Measurements from ENCODE around the gene KRTAP5-7.
"Not testable (repeated sequence)": the region's sequence is repeated elsewhere in the genome, so short reads cannot be mapped to it uniquely, and the experiment has no call there.

Gene KRTAP5-7

DNA sequence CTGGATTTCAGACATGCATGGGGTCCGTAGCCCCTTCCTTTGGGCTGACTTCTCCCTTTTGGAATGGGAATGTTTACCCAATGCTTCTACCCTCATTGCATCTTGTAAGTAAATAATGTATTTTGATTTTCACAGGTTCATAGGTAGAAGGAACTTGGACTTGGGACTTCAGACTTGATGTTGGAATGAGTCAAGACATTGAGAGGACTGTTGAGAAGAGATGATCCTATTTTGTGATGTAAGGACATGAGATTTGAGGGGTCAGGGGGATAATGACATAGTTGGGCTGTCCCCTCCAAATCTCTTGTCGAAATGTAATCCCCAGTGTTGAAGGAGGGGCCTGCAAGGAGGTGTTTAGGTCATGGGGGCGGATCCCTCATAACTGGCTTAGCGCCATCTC, 37.4 kb downstream of the KRTAP5-7 start:
- DNase-seq = no peak

DNA sequence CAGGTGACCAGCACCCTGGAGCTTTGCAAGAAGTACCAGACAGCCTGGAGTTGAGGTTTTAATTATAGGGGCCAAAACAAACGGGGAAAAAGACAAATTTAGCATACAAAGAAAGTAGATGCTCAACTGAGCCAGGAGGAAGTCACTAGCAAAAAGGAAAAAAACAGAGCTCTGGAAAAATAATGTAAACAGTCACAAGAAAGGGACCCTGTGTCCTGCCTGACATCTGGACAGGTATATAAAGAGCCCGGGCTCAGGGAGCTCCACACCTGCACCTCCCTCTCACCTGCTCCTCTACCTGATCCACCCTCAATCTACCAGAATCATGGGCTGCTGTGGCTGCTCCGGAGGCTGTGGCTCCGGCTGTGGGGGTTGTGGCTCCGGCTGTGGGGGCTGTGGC, 38.2 kb downstream of the KRTAP5-7 start, which contains the start of gene KRTAP5-10:
TSS of gene KRTAP5-10 (plus strand) at position 301 of the 400 bp plus-strand sequence. CDS start at position 326, 25 bp downstream.
- DNase-seq = no peak

DNA sequence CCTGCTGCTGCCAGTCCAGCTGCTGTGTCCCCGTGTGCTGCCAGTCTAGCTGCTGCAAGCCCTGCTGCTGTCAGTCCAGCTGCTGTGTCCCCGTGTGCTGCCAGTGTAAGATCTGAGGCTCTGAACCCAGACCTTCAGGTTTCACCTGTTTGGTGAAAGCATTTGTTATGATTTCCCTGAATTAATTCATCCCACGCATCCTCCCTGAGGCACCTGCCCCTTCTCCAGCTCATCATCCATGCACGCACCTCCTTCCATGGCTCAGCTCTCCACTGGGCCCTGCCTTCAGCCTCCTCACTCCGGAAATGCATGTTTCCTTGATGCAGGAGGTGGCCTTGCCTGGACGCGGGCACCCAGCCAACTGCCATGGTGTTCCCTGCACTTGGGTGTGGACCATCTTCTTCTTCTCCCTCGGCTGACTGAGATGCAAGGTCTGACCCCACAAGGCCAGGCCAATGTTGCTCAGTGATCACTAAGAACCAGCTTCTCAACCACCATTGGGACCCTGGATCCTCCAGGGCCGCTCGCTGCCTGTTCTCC, 39.1 kb downstream of the KRTAP5-7 start:
- DNase-seq = no peak

DNA sequence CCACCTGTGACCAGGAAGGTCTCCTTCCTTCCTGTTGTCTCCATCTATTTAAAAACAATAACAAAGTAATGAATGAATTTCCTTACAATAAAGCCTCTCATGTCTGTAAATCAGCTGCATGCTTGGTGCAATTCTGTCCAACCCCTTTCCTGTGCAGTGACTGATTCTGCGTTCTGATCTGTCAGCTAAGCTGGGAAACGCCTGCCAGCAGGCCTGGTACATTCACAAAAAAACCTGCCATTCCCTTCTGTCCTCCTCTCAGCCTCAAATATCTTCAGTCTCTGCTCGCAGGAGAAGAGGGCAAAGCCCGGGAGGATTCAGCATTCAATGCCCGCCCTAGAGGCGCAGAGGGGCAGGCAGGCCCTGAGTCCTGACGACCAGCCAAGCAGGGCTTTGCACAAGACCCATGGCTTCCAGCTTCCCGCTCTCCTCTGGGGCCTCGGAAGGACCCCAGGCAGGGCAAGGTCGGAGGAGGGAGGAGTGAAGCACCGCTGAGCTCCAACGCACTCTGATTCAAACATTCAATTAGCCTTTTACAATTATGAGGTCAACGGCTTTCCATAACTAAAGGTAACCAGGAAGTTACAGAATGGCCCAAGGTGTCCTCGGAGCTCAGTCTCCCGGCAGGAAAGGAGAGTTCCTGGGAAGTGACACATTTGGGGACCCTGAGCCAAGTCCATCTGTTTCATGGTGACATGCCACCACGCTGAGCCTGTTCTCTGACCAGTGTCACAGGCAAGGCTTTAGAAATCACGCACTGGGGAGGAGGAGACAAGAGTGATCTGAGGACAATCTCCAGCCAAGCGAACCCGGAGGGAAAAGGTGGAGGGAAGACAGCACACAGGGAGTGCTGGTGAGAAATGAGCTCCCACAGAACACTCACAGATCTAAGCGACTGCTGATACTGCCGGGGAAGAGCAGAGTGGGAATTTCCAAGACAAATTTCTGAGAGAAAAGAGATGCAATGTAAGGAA, 39.8 kb downstream of the KRTAP5-7 start:
- DNase-seq = not testable (repeated sequence)

DNA sequence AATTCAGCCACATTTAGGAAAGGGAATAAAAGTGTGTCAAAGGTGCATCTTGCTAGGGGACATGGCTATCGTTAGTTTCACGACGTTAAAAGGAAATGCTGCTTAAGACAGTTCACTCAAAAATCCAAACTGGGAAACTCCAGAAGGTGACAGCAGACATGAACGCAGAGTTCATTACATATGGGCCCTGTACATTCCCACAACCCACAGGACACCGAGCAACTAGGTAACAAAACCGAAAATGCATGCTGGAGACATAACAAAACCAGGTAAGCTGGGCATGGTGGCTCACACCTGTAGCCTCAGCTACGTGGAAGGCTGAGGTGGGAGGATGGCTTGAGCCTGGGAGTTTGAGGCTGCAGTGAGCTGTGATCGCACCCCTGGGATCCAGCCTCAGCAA, 40.6 kb downstream of the KRTAP5-7 start:
- DNase-seq = not testable (repeated sequence)

DNA sequence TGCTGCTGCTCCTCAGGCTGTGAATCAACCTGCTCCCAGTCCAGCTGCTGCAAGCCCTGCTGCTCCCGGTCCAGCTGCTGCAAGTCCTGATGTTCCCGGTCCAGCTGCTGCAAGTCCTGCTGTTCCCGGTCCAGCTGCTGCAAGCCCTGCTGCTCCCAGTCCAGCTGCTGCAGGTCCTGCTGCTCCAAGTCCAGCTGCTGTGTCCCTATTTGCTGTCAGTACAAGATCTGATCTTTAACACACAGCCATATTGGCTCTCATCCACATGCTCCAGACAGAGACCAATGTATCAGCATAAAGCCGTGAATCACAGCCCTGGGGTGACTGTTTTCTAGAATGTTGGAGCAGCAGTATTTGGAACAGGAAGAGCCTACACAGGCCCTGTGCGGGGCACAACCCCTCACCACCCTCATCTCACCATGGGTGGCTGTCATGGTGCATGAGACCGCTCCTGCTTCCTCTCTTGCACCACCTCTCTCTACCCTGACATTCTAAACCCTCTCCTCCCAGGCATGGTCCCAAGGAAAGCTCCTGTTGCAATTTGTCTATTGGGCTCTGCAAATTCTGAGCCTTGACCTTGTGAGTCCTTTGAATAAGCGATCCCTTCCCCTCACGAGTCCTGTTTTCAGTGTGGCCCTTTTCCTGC, 41.8 kb downstream of the KRTAP5-7 start:
- DNase-seq = peak; percentile 48

DNA sequence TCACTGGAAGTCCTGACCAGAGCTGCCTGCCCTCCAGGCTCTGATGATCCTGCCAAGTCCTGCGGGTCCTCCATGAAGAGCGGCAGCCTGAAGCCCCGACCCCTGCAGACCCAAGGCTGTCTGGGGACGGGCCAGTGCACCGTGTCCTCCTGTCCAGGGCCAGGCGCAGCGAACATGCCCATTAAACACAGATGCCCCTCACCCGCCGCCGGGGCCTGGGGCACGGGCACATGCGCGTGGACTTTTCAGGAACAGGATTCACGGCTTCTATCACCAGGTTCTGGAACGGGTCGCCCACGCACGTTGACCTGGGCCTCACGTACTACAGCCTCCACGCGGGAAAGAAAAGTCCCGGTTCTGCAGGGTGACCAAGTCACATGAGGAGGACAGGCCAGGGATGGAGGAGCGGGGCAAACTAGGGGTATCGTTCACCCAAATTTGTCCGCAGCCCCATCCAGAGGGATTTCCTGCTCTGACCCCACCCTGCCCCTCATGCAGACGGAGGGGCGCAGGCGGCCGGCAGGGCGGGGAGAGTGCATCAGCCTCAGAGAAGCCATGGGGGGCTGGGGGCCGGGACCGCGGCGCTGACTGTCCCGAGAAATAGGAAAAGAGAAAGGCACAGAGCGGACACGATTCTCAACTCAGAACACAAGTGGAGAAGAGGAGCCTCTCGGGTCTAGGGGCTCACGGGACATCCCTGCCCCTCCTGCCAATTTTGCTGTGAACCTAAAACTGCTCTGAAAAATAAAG, 44.2 kb downstream of the KRTAP5-7 start:
- DNase-seq = not testable (repeated sequence)

DNA sequence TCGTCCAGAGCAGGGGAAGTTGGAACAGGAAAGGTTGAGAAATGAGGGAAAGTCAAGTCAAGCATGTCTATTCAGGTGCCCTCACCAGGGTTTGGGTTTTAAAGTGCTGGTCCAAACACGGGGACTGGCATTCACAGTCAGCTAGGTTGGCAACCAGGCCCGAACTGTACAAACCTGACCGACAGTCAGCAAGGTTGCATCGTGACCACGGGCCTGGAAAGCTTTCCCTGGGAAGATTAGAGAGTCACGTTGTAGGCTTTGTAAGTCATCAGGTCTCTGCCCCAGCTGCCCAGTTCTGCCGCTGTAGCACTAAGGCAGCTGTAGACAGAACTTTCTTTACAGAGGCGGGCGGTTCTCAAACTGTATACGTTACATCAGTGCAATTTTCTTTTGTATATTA, 45.7 kb downstream of the KRTAP5-7 start:
- DNase-seq = no peak

DNA sequence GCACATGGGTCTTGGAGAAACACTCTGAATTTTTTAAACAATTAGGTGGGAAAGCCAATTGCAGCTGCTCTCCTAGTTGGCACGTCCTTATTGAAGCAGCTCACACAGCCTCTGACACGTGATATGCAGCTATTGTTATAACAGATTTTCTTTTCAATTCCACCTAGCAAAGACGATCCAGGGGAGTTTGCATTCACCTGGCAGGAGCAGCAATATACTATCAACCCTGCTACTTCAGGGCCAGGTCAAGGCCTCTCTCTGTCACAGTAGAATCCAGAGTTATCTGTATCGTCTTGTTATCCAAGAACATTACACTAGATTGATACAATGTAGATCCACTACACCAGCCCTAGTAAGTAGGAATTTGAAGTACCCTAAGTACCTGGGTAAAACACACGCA, 47.4 kb downstream of the KRTAP5-7 start:
- DNase-seq = no peak

DNA sequence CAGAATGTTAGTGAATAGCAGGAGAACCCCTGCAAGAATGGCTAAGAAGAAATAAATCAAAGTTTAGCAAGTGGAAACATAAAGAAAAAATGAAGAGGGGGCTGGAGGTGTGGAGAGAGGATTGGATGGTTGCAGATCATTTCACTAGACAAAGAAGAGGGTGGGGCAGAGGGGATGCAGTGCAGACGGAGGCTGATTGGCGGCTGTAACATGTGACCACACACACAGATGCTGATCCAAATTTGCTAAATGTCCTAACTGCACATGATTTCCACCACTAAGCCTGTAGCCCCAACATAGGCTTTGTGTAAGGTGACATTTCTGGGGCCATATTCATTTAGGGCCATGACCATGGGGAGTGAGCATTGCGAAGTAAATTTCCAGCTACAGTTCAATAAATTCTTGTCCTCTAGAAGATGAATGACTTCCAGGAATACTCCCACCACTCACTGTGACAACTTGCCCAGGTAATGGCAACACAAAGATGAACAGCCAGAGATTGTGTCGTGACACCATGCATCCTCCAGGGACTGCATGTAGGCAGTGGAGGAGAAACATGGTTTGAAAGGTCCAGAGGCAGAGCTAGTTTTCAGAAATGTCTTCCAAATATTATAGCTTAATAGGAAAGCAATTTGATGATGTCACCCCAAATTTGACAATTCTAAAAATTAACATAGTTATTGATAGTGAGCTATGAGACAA, 48.8 kb downstream of the KRTAP5-7 start:
- DNase-seq = no peak

DNA sequence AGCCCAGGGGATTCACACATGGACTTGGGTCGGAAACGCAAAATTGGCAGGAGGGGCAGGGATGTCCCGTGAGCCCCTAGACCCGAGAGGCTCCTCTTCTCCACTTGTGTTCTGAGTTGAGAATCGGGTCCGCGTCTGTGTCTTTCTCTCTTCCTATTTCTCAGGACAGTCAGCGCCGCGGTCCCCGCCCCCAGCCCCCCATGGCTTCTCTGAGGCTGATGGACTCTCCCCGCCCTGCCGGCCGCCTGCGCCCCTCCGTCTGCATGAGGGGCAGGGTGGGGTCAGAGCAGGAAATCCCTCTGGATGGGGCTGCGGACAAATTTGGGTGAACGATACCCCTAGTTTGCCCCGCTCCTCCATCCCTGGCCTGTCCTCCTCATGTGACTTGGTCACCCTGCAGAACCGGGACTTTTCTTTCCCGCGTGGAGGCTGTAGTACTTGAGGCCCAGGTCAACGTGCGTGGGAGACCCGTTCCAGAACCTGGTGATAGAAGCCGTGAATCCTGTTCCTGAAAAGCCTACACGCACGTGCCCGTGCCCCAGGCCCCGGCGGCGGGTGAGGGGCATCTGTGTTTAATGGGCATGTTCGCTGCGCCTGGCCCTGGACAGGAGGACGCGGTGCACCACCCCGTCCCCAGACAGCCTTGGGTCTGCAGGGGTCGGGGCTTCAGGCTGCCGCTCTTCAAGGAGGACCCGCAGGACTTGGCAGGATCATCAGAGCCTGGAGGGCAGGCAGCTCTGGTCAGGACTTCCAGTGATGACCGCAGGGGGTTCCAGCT, 49.8 kb downstream of the KRTAP5-7 start:
- DNase-seq = not testable (repeated sequence)

DNA sequence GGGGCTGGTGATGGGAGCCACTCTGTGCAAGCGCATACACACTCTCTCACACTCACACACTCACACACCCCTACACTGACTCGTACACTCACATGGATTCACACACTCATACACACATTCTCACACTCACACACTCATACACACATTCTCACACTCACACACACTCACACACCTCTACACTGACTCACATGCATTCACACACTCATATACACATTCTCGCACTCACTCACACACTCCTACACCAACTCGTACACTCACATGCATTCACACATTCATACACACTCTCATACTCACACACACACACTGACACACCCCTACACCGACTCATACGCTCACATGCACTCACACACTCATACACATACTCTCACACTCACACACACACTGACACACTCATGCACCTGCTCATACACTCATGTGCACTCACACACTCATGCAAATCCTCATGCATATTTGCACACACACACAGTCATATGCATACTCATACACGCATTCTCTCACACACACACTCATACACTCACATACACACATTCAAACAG, 50.5 kb downstream of the KRTAP5-7 start:
- no peak for DNase-seq
